GM23338 (cell line): ENCODE measurements around the gene MGAT3. TPM values are rescaled to one million over a fixed set of nuclear protein-coding genes. Genes with fewer than 3 reads are reported as not detected.

Experiments used
- ATAC-seq: fragments of 200-7000 bp; cut with Tn5 transposase; 3 replicates; pipeline ENCODE4 v1.9.1; 2020
- DNase-seq: peaks from one replicate; pipeline ENCODE4 v3.0.0-alpha.2; 2015; ENCODE audit warnings: low spot score
- H2AFZ ChIP-seq: fragments of 200-600 bp; sonication (generic); 2 replicates; pipeline ENCODE4 v1.8.0; 2016; ENCODE audit warnings: antibody characterized with exemption, mild to moderate bottlenecking, moderate library complexity
- H3F3A ChIP-seq: fragments of 200-600 bp; sonication (generic); replicated peaks from 2 replicates; pipeline ENCODE4 v1.8.0; 2017; ENCODE audit warnings: antibody characterized with exemption, mixed run types, low read depth
- H3K27ac ChIP-seq: fragments of 200-600 bp; sonication (generic); 2 replicates; pipeline ENCODE4 v1.6.1; 2016; ENCODE audit warnings: low read depth
- H3K27me3 ChIP-seq: fragments of 200-600 bp; sonication (generic); 2 replicates; pipeline ENCODE4 v1.8.0; 2016; ENCODE audit warnings: mild to moderate bottlenecking, mixed run types, moderate library complexity; ENCODE audit not compliant: insufficient read depth
- H3K36me3 ChIP-seq: fragments of 200-600 bp; sonication (generic); 2 replicates; pipeline ENCODE4 v1.8.0; 2016; ENCODE audit warnings: mild to moderate bottlenecking; ENCODE audit not compliant: insufficient read depth
- H3K4me1 ChIP-seq: fragments of 200-600 bp; sonication (generic); 2 replicates; pipeline ENCODE4 v1.8.0; 2016; ENCODE audit warnings: mild to moderate bottlenecking, moderate library complexity; ENCODE audit not compliant: insufficient read depth
- H3K4me2 ChIP-seq: fragments of 200-600 bp; sonication (generic); 2 replicates; pipeline ENCODE4 v1.7.1; 2017; ENCODE audit warnings: mixed run types
- H3K4me3 ChIP-seq: fragments of 200-600 bp; sonication (generic); 2 replicates; pipeline ENCODE4 v1.6.1; 2016; ENCODE audit warnings: mixed run types
- H3K79me2 ChIP-seq: fragments of 200-600 bp; sonication (generic); replicated peaks from 2 replicates; pipeline ENCODE4 v1.8.0; 2017; ENCODE audit warnings: mild to moderate bottlenecking; ENCODE audit not compliant: insufficient read depth
- H3K9me2 ChIP-seq: fragments of 200-600 bp; sonication (generic); 2 replicates; pipeline ENCODE4 v1.8.0; 2017; ENCODE audit not compliant: insufficient read depth
- H4K20me1 ChIP-seq: fragments of 200-600 bp; sonication (generic); replicated peaks from 2 replicates; pipeline ENCODE4 v1.8.0; 2017; ENCODE audit warnings: mild to moderate bottlenecking; ENCODE audit not compliant: insufficient read depth
- H3K27ac Mint-ChIP-seq: 2 replicates; pipeline ENCODE4 v1.8.0; 2020; ENCODE audit warnings: inconsistent platforms, mild to moderate bottlenecking, moderate library complexity, mixed read lengths
- H3K27me3 Mint-ChIP-seq: 3 replicates; pipeline ENCODE4 v1.8.0; 2022; ENCODE audit warnings: low read depth, mild to moderate bottlenecking, moderate library complexity, mixed read lengths, inconsistent platforms; ENCODE audit not compliant: insufficient read depth, poor library complexity
- H3K36me3 Mint-ChIP-seq: 3 replicates; pipeline ENCODE4 v1.8.0; 2021; ENCODE audit warnings: low read depth, mild to moderate bottlenecking, inconsistent platforms, moderate library complexity, mixed read lengths
- H3K4me1 Mint-ChIP-seq: 3 replicates; pipeline ENCODE4 v1.8.0; 2020; ENCODE audit warnings: mild to moderate bottlenecking, inconsistent platforms, mixed read lengths
- H3K4me3 Mint-ChIP-seq: 3 replicates; pipeline ENCODE4 v1.8.0; 2021; ENCODE audit warnings: moderate library complexity, mild to moderate bottlenecking, inconsistent platforms, mixed read lengths
- H3K9me3 Mint-ChIP-seq: 3 replicates; pipeline ENCODE4 v1.8.0; 2020; ENCODE audit warnings: moderate library complexity, mild to moderate bottlenecking, inconsistent platforms, mixed read lengths
- CTCF ChIP-seq, 2 experiments: fragments of 200-600 bp in 1 of 2; sonication (generic) in 1 of 2; conservative IDR thresholded peaks; 2 replicates each; pipeline versions ENCODE4 v1.5.1 to v1.6.1; 2016 to 2017; ENCODE audit warnings: antibody characterized with exemption in 2 of 2, low read depth in 2 of 2, mild to moderate bottlenecking in 2 of 2, moderate library complexity in 1 of 2
- EZH2 ChIP-seq: fragments of 200-600 bp; sonication (generic); IDR thresholded peaks from one replicate; pipeline ENCODE4 v1.8.0; 2017; ENCODE audit warnings: antibody characterized with exemption, mild to moderate bottlenecking, low read depth; ENCODE audit not compliant: unreplicated experiment
- JUNB ChIP-seq: IDR thresholded peaks from one replicate; pipeline ENCODE4 v1.6.1; 2016; ENCODE audit warnings: antibody characterized with exemption; ENCODE audit not compliant: unreplicated experiment
- POLR2AphosphoS5 ChIP-seq: IDR thresholded peaks from 2 replicates; pipeline ENCODE4 v1.6.1; 2016; ENCODE audit warnings: antibody characterized with exemption, low read depth
- ZNF331 ChIP-seq: fragments of 250-450 bp; sonication (Bioruptor Pico); IDR thresholded peaks from 2 replicates; pipeline ENCODE4 v1.5.0; 2020; ENCODE audit warnings: low read depth, mild to moderate bottlenecking, moderate library complexity
- polyA plus RNA-seq: library from polyadenylated mRNA; unstranded; fragments of >200 nt; fragmentation: Nextera tagmentation; extraction: Ambion mirVana; gene quantifications from 2 replicates; pipeline ENCODE4 v1.2.1, GENCODE V29; 2016
- total RNA-seq: library from RNA; depleted of rRNA; stranded (reverse); fragments of >200 nt; shearing (Covaris generic); gene quantifications from 2 replicates; pipeline ENCODE4 v1.2.3, GENCODE V29; 2014
- TF ChIP-seq, protein P1 (sequence below): IDR thresholded peaks from one replicate; pipeline ENCODE4 v1.6.1; 2018; ENCODE audit warnings: antibody characterized with exemption; ENCODE audit not compliant: unreplicated experiment
- TF ChIP-seq, protein P2 (sequence below): IDR thresholded peaks from 2 replicates; pipeline ENCODE4 v1.6.1; 2016; ENCODE audit warnings: antibody characterized with exemption

MGAT3 gene
- total and polyA plus RNA-seq, 2 experiments from 2014 or later = 1.7 to 10.2 TPM

- H3K27ac Mint-ChIP-seq = no peak overlapping the region
- Histone ChIP-seq H2AFZ (no peak overlapping the region), H3K27ac (no peak overlapping the region), H4K20me1 (peaks cover 63% of the 10 kb centered on the region), H3K79me2 (peaks cover 8% of the 10 kb centered on the region), H3K27me3 (peaks cover 34% of the 10 kb centered on the region), H3K4me3 (no peak overlapping the region), H3K9me2 (no peaks in the 10 kb centered on the region), H3F3A (peaks cover 19% of the 10 kb centered on the region), H3K4me1 (peaks cover 3% of the 10 kb centered on the region), H3K4me2 (no peak overlapping the region), H3K36me3 (peaks cover 52% of the 10 kb centered on the region)
- peaks cover 54% of the 10 kb centered on the region for H3K27me3 Mint-ChIP-seq
- no peak for DNase-seq
- TF ChIP-seq EZH2 (no peak), JUNB (no peak), ZNF331 (no peak)
- TF ChIP-seq, protein P1, sequence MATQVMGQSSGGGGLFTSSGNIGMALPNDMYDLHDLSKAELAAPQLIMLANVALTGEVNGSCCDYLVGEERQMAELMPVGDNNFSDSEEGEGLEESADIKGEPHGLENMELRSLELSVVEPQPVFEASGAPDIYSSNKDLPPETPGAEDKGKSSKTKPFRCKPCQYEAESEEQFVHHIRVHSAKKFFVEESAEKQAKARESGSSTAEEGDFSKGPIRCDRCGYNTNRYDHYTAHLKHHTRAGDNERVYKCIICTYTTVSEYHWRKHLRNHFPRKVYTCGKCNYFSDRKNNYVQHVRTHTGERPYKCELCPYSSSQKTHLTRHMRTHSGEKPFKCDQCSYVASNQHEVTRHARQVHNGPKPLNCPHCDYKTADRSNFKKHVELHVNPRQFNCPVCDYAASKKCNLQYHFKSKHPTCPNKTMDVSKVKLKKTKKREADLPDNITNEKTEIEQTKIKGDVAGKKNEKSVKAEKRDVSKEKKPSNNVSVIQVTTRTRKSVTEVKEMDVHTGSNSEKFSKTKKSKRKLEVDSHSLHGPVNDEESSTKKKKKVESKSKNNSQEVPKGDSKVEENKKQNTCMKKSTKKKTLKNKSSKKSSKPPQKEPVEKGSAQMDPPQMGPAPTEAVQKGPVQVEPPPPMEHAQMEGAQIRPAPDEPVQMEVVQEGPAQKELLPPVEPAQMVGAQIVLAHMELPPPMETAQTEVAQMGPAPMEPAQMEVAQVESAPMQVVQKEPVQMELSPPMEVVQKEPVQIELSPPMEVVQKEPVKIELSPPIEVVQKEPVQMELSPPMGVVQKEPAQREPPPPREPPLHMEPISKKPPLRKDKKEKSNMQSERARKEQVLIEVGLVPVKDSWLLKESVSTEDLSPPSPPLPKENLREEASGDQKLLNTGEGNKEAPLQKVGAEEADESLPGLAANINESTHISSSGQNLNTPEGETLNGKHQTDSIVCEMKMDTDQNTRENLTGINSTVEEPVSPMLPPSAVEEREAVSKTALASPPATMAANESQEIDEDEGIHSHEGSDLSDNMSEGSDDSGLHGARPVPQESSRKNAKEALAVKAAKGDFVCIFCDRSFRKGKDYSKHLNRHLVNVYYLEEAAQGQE = no peak
- H3K36me3 Mint-ChIP-seq = peaks cover 75% of the 10 kb centered on the region
- no peak overlapping the region for H3K4me3 Mint-ChIP-seq
- no peak for ATAC-seq
- peaks cover 3% of the 10 kb centered on the region; the same call in 2 of the 3 replicates for H3K9me3 Mint-ChIP-seq
- H3K4me1 Mint-ChIP-seq = peaks cover 7% of the 10 kb centered on the region
These were observed 58.6 kb downstream of the MGAT3 start for GRCh38 chr22:39515266-39516050.

DNA sequence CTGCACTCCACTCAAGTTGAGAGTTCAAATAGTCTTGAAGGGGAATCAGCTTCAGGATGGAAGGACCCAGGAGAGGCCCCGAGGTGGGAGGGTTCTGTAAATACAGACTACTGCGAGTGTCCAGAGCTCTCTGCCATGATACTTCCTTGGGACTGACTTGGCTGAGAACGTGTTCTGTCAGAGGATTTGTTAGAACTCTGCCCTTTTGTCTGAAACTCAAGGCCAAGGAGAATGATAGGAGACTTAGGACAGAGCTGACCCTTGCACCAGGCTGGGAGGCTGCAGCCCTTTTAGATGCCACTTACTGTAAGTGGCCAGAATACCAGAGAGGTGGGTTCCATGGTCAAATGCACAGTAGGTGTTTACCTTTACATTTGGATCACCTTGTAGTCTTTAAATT is 60.7 kb downstream of the MGAT3 start:
- DNase-seq = no peak
- Histone ChIP-seq H3K4me2 (no peak overlapping the region), H3K27me3 (peaks cover 14% of the 10 kb centered on the region; the same call in 1 of the 2 replicates), H3K79me2 (peaks cover 29% of the 10 kb centered on the region), H4K20me1 (peaks cover 64% of the 10 kb centered on the region), H2AFZ (no peak overlapping the region), H3K27ac (no peak overlapping the region), H3K9me2 (no peaks in the 10 kb centered on the region), H3K4me1 (peaks cover 14% of the 10 kb centered on the region), H3F3A (peaks cover 34% of the 10 kb centered on the region), H3K36me3 (peaks cover 51% of the 10 kb centered on the region), H3K4me3 (no peak overlapping the region)
- H3K27ac Mint-ChIP-seq = no peak overlapping the region
- ATAC-seq = no peak
- peaks cover 17% of the 10 kb centered on the region for H3K4me1 Mint-ChIP-seq
- no peak overlapping the region for H3K4me3 Mint-ChIP-seq
- peaks cover 9% of the 10 kb centered on the region; the same call in 2 of the 3 replicates for H3K9me3 Mint-ChIP-seq
- H3K36me3 Mint-ChIP-seq = peaks cover 75% of the 10 kb centered on the region
- peaks cover 53% of the 10 kb centered on the region for H3K27me3 Mint-ChIP-seq
- TF ChIP-seq, protein P2, sequence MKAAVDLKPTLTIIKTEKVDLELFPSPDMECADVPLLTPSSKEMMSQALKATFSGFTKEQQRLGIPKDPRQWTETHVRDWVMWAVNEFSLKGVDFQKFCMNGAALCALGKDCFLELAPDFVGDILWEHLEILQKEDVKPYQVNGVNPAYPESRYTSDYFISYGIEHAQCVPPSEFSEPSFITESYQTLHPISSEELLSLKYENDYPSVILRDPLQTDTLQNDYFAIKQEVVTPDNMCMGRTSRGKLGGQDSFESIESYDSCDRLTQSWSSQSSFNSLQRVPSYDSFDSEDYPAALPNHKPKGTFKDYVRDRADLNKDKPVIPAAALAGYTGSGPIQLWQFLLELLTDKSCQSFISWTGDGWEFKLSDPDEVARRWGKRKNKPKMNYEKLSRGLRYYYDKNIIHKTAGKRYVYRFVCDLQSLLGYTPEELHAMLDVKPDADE = no peak
- no peak for TF ChIP-seq CTCF (conservative IDR thresholded peaks at IDR 0.05; ENCODE audit: low read depth in 2 of 2)
- TF ChIP-seq, protein P1 = no peak
- no peak for TF ChIP-seq EZH2
- no peak for TF ChIP-seq POLR2AphosphoS5
